ENCODE measurements around the gene PIK3R6. TPM values are rescaled to one million over a fixed set of nuclear protein-coding genes. Genes with fewer than 3 reads are reported as not detected.

Gene PIK3R6
- total RNA-seq, 1 donor from 2014 or later, result 10.1 TPM

DNA sequence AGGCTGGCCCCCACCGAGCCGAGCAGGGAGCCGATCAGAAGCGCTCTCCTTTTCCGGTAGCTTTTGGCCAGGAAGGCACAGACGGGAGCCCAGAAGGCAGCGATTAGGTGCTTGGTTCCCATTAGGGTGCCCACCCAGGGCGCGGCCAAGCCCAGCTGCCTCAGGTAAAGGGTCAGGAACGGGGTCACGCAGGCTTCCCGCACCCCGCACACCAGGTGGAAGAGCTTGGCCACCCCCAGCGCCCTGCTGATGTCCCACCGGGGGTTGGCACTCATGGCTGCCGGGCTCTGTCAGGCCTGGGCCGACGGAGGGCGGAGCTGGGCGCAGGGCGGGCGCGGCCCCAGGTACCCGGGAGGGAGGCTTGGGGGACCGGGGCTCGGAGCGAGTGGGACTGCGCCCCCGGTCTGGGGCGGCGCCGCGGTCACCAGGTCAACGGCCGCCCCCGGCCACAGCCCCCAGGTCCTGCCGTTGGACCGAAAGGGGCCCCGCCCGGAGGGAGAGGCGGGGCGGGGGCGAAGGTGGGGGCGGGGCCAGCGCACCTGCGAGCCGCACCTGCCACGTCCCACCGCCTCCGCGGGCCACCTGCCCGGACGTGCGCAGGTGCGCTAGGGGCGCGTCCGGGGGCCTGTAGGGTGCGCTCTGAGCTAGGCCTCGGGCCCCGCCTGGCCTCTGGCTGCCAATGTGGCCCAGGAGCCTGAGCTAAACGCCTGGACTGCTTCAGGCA lies 68.5 kb downstream of the PIK3R6 start, which contains the start of gene MFSD6L:
MFSD6L (minus strand) TSS at position 520 of the 724 bp plus-strand sequence; CDS start at position 275, 245 bp downstream.
- no peaks in the 10 kb centered on the region for H3K27me3 Mint-ChIP-seq (ENCODE audit: low read depth)
- intact Hi-C loops (cut with micrococcal nuclease), result no loop called here
- no peaks in the 10 kb centered on the region for H3K4me1 Mint-ChIP-seq (ENCODE audit: low read depth)
- H3K4me3 Mint-ChIP-seq (ENCODE audit: low read depth), result no peak within 1 kb of the TSS
- H3K27ac Mint-ChIP-seq, result no peak within 1 kb of the TSS
- DNase-seq (ENCODE audit: low spot score), result no peak
- no peaks in the 10 kb centered on the region for H3K9me3 Mint-ChIP-seq
- H3K36me3 Mint-ChIP-seq (ENCODE audit: low read depth), result peaks cover 5% of the 10 kb centered on the region

DNA sequence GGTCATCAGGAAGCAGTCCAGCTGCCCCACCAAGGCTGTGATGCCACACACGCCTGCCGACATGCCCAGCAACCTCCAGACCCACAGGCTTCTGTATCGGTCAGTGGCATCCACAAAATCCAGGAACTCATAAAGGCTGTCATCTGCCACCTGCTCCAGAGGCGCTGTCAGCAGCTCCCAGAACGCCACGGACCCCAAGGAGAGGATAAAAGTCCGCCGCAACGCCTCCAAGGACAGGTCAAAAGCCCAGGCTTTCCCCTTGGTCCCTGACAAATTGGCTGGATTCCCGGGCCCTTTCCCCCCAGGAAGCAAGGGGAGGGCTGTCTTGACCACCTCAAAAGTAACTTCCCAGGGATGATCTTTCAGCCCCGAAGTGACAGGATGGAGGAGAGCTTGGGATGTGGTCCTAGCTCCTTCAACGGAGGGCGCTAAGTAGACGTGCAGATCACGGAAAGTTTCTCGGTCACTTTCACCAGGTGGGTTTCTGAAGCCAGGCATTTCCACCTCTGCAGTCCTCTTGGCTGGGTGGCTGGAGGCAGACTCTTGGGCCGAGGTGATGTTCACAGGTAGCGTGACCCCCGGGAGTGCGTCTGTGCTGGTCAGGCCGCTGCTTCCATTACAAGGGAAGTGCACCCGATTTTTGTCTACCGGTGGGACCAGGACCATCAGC lies 69.2 kb downstream of the PIK3R6 start:
- Mint-ChIP-seq H3K36me3 (ENCODE audit: low read depth) (peaks cover 1% of the 10 kb centered on the region), H3K27ac (no peak overlapping the region), H3K27me3 (ENCODE audit: low read depth) (peaks cover 2% of the 10 kb centered on the region), H3K4me1 (ENCODE audit: low read depth) (no peaks in the 10 kb centered on the region), H3K4me3 (ENCODE audit: low read depth) (no peak overlapping the region), H3K9me3 (no peaks in the 10 kb centered on the region)
- DNase-seq (ENCODE audit: low spot score), result no peak
- intact Hi-C loops (cut with micrococcal nuclease), result no loop called here

DNA sequence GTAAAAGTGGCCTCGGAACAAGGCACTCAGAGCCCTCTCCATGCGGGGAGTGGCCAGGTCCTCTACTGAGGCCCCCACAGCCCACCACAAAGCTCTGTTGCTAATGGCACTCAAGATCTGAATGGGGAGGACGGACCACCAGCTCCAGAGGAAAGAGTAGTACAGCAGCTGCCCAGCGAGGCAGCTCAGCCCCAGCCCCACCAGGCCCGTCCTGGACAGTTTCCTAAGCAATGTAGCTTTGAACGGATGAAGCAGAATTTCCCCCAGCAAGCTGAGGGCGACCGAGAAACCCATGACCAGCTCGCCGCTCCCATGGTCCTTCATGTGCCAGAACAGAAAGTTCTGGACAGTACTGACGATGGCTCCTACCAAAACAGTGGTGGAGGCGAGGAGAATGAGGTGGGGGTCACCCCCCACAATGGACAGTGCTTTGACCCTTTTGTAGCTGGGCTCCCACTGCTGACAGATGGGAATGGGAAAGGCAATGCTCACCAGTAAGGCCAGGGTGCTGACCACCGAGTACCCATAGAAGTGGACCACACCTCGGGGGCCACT lies 69.8 kb downstream of the PIK3R6 start:
- H3K4me1 Mint-ChIP-seq (ENCODE audit: low read depth), result no peaks in the 10 kb centered on the region
- no peaks in the 10 kb centered on the region for H3K9me3 Mint-ChIP-seq
- no peak overlapping the region for H3K27ac Mint-ChIP-seq
- DNase-seq (ENCODE audit: low spot score), result no peak
- no peak overlapping the region for H3K4me3 Mint-ChIP-seq (ENCODE audit: low read depth)
- intact Hi-C loops (cut with micrococcal nuclease), result no loop called here
- H3K36me3 Mint-ChIP-seq (ENCODE audit: low read depth), result no peaks in the 10 kb centered on the region
- peaks cover 2% of the 10 kb centered on the region for H3K27me3 Mint-ChIP-seq (ENCODE audit: low read depth)

DNA sequence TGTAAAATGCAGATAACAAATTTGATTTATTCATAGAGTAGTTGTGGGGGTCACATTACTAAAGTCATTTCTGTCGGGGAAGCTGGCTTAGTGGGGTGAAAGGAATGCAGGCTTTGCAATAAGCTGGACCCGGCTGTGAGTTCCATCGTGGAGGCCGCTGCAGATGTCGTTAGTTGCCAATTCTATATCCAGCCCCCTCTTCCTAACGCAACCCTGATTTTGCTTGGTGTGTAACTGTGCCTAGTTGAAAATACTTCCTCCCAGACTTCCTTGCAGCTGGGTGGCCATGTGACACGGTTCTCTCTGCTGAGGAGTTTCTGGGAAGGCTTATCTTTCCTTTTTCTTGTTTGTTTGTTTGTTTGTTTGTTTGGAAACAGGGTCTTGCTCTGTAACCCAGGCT lies 72.8 kb downstream of the PIK3R6 start:
- Mint-ChIP-seq H3K36me3 (ENCODE audit: low read depth) (no peaks in the 10 kb centered on the region), H3K4me3 (ENCODE audit: low read depth) (no peak overlapping the region), H3K27ac (no peak overlapping the region), H3K27me3 (ENCODE audit: low read depth) (peaks cover 8% of the 10 kb centered on the region), H3K4me1 (ENCODE audit: low read depth) (peaks cover 2% of the 10 kb centered on the region), H3K9me3 (peaks cover 10% of the 10 kb centered on the region)
- DNase-seq (ENCODE audit: low spot score), result no peak
- intact Hi-C loops (cut with micrococcal nuclease), result no loop called here

DNA sequence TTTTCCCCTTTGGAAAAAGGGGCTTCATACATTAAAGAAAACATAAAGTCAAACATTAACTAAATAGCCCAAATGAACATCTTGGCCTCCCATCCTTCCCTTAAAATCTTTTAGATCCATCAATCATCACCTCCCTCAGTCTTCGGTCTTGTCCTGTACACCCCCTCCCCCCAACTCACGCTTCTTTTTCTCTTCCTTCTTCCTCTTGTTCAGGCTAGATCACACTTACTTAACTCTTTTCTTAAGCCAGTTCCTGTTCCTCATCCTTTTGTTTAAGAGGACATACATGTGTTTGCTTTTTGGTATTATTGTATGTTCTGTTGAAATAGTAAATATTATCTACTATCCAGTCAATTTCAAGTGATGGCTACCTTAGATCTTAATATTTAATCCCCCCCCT lies 73.8 kb downstream of the PIK3R6 start:
- Mint-ChIP-seq H3K4me3 (ENCODE audit: low read depth) (no peak overlapping the region), H3K36me3 (ENCODE audit: low read depth) (no peaks in the 10 kb centered on the region), H3K9me3 (peaks cover 10% of the 10 kb centered on the region), H3K27me3 (ENCODE audit: low read depth) (peaks cover 13% of the 10 kb centered on the region), H3K27ac (no peak overlapping the region), H3K4me1 (ENCODE audit: low read depth) (peaks cover 2% of the 10 kb centered on the region)
- no peak for DNase-seq (ENCODE audit: low spot score)
- intact Hi-C loops (cut with micrococcal nuclease), result no loop called here

DNA sequence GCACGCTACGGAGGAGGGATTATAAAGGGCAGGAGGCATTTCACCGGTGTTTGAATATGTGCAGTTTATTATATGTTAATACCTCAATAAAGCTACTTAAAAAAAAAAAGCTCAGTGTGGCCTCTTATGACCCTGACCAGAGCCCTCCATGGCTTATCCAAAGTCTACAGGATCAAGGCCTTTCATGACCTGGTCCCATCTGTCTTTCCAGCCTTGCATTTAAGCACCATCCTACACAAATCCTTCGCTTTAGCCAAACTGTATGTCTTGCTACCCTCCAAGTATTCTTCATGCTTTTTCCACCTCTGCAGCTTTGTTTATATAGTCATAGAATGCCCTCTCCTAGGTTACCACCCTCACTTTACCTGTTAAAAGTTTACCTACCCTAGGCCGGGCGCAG lies 74.8 kb downstream of the PIK3R6 start:
- Mint-ChIP-seq H3K9me3 (peaks cover 10% of the 10 kb centered on the region), H3K27ac (no peak overlapping the region), H3K4me1 (ENCODE audit: low read depth) (peaks cover 2% of the 10 kb centered on the region), H3K4me3 (ENCODE audit: low read depth) (no peak overlapping the region), H3K27me3 (ENCODE audit: low read depth) (peaks cover 14% of the 10 kb centered on the region), H3K36me3 (ENCODE audit: low read depth) (no peaks in the 10 kb centered on the region)
- intact Hi-C loops (cut with micrococcal nuclease), result no loop called here
- no peak for DNase-seq (ENCODE audit: low spot score)

DNA sequence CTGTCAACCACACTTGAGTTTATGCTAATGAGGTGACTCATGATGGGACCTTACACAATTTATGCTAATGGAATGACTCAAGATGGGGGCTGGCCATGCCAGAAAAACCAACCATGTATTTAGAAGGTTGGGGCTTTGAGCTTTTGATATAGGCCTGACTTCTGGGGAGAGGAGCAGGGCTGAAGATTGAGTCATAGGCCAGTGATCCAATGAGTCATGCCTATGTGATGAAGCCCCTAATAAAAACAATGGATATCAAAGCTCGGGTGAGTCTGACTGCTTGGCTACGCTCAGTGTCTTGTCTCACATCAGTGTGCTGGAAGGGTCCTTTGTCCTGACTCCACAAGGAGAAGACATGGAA lies 75.6 kb downstream of the PIK3R6 start:
- intact Hi-C loops (cut with micrococcal nuclease), result no loop called here
- DNase-seq (ENCODE audit: low spot score), result no peak
- Mint-ChIP-seq H3K27me3 (ENCODE audit: low read depth) (peaks cover 14% of the 10 kb centered on the region), H3K36me3 (ENCODE audit: low read depth) (no peaks in the 10 kb centered on the region), H3K4me3 (ENCODE audit: low read depth) (no peak overlapping the region), H3K9me3 (peaks cover 10% of the 10 kb centered on the region), H3K4me1 (ENCODE audit: low read depth) (peaks cover 2% of the 10 kb centered on the region), H3K27ac (no peak overlapping the region)

DNA sequence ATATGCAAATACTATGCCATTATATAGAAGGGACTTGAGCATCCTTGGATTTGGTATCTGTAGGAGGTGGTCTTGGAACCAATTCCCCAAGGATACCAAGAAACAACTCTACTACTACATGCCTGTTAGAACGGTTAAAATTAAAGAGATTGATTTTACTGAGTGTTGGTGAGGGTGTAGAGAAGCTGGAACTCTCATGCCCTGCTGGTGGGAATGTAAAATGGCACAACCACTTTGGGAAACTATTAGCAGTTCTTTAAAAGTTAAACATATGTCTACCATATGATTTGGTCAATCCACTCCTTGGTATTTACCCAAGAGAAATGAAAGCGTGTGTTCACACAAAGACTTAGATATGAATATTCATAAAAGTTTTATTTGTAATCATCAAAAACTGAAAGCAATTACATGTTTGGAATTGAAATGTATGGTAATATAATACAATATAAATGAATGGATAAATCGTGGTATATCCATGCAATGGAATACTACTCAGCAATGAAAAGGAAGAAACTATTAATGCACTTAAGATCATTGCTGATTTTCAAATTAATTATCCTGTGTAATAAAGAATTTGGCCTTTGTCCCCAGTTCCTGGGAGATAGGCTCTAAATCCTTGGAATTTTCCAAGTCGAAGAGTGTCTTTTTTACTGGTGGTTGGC lies 76.1 kb downstream of the PIK3R6 start:
- peaks cover 2% of the 10 kb centered on the region for H3K4me1 Mint-ChIP-seq (ENCODE audit: low read depth)
- DNase-seq (ENCODE audit: low spot score), result no peak
- peaks cover 14% of the 10 kb centered on the region for H3K27me3 Mint-ChIP-seq (ENCODE audit: low read depth)

DNA sequence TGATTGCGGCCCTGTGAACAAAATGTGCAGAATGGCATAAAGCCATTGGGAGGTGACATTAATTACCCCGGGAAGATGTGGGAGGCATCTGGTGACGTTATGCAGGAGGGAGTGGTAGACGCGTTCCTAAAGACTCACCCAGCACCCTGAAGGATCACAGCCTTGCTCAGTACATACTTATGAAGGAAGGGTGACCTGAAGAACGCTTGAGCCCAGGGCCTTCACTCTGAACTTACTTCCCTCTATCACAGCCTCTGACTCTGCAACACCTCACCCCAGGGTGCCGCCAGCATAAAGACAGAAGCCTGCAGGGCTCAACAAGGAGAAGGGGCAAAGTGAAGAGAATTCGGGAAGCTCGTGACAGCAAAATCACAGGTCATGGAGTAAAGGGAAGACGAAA lies 77.7 kb downstream of the PIK3R6 start:
- DNase-seq (ENCODE audit: low spot score), result no peak
- intact Hi-C loops (cut with micrococcal nuclease), result no loop called here
- peaks cover 14% of the 10 kb centered on the region for H3K27me3 Mint-ChIP-seq (ENCODE audit: low read depth)
- no peaks in the 10 kb centered on the region for H3K36me3 Mint-ChIP-seq (ENCODE audit: low read depth)
- no peak overlapping the region for H3K27ac Mint-ChIP-seq
- peaks cover 10% of the 10 kb centered on the region for H3K9me3 Mint-ChIP-seq
- peaks cover 2% of the 10 kb centered on the region for H3K4me1 Mint-ChIP-seq (ENCODE audit: low read depth)
- no peak overlapping the region for H3K4me3 Mint-ChIP-seq (ENCODE audit: low read depth)

More for the DNA sequence above, 76.1 kb downstream of the PIK3R6 start:
- H3K4me3 Mint-ChIP-seq (ENCODE audit: low read depth), result no peak overlapping the region
- intact Hi-C loops (cut with micrococcal nuclease), result no loop called here
- H3K27ac Mint-ChIP-seq, result no peak overlapping the region
- H3K9me3 Mint-ChIP-seq, result peaks cover 10% of the 10 kb centered on the region
- H3K36me3 Mint-ChIP-seq (ENCODE audit: low read depth), result no peaks in the 10 kb centered on the region

DNA sequence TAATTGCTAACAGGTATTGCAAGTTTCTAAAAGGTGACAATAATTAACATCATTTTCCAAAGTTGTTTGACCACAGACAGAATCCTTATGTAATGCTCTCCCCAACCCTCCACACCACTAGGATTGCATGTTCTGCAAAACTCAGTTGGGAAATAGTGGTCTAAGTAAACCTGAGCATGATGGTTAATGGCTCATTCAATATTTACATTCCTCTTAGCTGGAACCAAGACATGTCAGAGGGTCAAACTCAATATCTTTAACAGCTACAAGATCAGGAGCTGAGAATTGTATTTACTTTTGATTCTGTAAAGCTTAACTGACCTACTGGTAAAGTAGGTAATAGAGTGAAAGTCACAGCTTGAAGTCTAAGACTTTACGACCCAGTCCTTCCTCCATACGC lies 78.5 kb downstream of the PIK3R6 start:
- no peak for DNase-seq (ENCODE audit: low spot score)
- Mint-ChIP-seq H3K4me3 (ENCODE audit: low read depth) (no peak overlapping the region), H3K9me3 (peaks cover 10% of the 10 kb centered on the region), H3K36me3 (ENCODE audit: low read depth) (no peaks in the 10 kb centered on the region), H3K27me3 (ENCODE audit: low read depth) (peaks cover 14% of the 10 kb centered on the region), H3K4me1 (ENCODE audit: low read depth) (peaks cover 2% of the 10 kb centered on the region), H3K27ac (no peak overlapping the region)
- intact Hi-C loops (cut with micrococcal nuclease), result no loop called here

DNA sequence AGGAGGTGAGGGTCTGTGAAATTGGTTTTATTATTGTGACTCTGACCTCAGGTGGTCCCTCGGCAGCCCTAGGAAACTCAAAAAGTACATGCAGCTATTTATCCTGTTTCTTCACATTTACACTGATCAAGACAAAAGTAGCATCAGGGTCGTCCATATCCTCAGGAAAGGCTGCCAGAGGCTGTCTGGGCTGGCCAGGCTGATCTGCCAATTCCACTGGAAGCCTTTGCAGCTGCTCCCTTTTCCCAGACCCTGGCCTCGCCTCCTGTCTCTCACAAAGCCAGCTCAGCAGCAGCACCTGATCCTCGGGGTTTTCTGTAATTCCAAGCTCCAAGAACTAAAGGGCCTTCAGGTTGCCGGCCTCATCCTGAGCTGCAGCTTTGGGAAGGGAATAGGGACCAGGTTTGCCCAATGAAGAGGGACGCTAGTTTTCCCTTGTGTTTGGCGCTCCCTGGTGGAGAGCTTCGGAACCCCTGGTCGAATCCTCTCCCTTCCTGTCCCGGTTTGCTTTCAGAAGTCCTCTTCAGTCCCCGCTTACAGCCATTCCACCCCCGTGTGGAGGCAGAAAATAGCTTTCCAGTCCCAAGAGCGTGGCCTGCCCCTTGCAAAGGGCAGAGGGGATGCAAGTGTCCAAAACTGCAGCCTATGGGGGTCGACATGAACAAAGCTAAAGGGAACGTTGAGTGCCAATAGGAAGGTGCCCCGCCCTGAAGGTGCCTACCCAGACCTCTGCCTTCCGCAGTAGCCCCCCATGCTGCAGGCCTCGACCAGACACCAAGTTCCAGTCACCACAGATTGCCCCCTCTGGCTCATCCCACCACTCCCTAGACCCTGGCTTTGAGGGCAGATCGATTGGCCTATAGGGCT lies 81.7 kb downstream of the PIK3R6 start:
- intact Hi-C loops (cut with micrococcal nuclease), result no loop called here
- Mint-ChIP-seq H3K27me3 (ENCODE audit: low read depth) (peaks cover 16% of the 10 kb centered on the region), H3K4me3 (ENCODE audit: low read depth) (no peak overlapping the region), H3K4me1 (ENCODE audit: low read depth) (peaks cover 2% of the 10 kb centered on the region), H3K27ac (no peak overlapping the region), H3K36me3 (ENCODE audit: low read depth) (no peaks in the 10 kb centered on the region), H3K9me3 (no peaks in the 10 kb centered on the region)
- DNase-seq (ENCODE audit: low spot score), result peak; percentile 18

DNA sequence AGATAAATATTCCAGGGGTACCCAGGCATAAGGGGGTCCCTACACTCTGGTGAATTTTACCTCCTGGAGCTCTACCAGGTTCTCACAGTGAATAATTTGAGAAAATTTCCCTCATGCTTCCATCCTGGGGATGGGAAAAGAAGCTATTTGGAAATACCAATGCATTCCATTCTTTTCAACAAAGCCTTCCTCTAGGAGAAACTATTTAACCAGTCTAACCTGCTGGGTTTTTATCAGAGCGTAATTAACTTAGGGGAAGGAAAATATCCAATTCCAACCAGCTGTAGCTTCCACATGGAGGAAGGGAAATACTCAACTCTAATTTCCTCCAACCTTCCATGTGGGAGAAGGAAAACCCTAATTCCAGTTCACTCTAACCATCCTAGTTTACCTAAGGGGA lies 85.3 kb downstream of the PIK3R6 start:
- intact Hi-C loops (cut with micrococcal nuclease), result no loop called here
- no peak overlapping the region for H3K4me3 Mint-ChIP-seq (ENCODE audit: low read depth)
- DNase-seq (ENCODE audit: low spot score), result no peak
- H3K36me3 Mint-ChIP-seq (ENCODE audit: low read depth), result no peaks in the 10 kb centered on the region
- no peak overlapping the region for H3K27ac Mint-ChIP-seq
- peaks cover 23% of the 10 kb centered on the region for H3K27me3 Mint-ChIP-seq (ENCODE audit: low read depth)
- H3K9me3 Mint-ChIP-seq, result no peaks in the 10 kb centered on the region
- no peaks in the 10 kb centered on the region for H3K4me1 Mint-ChIP-seq (ENCODE audit: low read depth)

All from activated T-helper 2 cell treated with anti-CD3 and anti-CD28 coated beads, Interferon-gamma antibody, Interleukin-2, Interleukin-4, amounts not matched to agents 10 μg/mL and 5 μg/mL and 100 μg/mL, durations not matched to agents 14 hours and 24 hours and 36 hours (primary cell).